22Rv1 (cell line): Measurements from ENCODE around the gene OR2A14.

ENCODE experiments used
- H3K27ac ChIP-seq: fragments of 450-650 bp; 2 replicates; pipeline ENCODE4 v1.5.1; 2017
- CTCF ChIP-seq: fragments of 450-650 bp; IDR thresholded peaks from 2 replicates; pipeline ENCODE4 v1.5.1; 2017; ENCODE audit warnings: mild to moderate bottlenecking
- ZFX ChIP-seq: fragments of 450-650 bp; IDR thresholded peaks from 2 replicates; pipeline ENCODE4 v1.6.1; 2017; ENCODE audit warnings: antibody characterized with exemption, borderline replicate concordance

OR2A14 gene, protein sequence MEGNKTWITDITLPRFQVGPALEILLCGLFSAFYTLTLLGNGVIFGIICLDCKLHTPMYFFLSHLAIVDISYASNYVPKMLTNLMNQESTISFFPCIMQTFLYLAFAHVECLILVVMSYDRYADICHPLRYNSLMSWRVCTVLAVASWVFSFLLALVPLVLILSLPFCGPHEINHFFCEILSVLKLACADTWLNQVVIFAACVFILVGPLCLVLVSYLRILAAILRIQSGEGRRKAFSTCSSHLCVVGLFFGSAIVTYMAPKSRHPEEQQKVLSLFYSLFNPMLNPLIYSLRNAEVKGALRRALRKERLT

DNA sequence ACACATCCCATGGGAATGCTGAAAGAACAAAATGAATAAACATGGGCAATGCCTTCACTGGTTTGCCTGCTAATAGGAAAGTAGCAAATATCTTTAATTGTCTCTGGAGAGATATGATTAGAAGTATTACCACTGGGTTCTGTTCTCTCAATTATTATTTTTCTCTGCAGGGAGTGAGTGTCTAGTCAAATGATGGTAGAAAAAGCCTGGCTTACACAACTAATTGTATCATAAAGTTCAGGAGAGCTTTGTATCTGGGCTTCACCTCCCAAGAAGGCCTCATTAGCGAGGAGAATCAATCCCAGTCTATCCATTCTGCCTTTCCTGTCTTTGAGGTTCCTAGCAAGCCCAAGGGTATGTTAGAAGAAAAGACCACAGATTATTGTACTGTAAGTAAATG, at the start of gene OR2A14:
OR2A14 (plus strand) TSS at position 301 of the 400 bp plus-strand sequence. CDS start 5,937 bp downstream, outside the sequence.
- no peak within 1 kb of the TSS for H3K27ac ChIP-seq
- TF ChIP-seq ZFX, result no peak
- no peak for TF ChIP-seq CTCF

- no peak overlapping the region for H3K27ac ChIP-seq
- TF ChIP-seq CTCF, result peak; percentile 29
- no peak for TF ChIP-seq ZFX
Measured at GRCh38 chr7:144074374-144074773, 48.6 kb upstream of the OR2A14 start.

- TF ChIP-seq ZFX (no peak), CTCF (no peak)
- no peak within 1 kb of the TSS for H3K27ac ChIP-seq
Measured at GRCh38 chr7:144085978-144086377, 37.0 kb upstream of the OR2A14 start, which contains the start of gene OR2A12. Gene OR2A12 (plus strand): TSS chr7:144086278. CDS start chr7:144095108, 8,830 bp downstream.

GRCh38 chr7:144086730-144087129, 36.2 kb upstream of the OR2A14 start:
- TF ChIP-seq ZFX (no peak), CTCF (no peak)
- no peak overlapping the region for H3K27ac ChIP-seq

- TF ChIP-seq CTCF, result no peak
- TF ChIP-seq ZFX, result no peak
- no peak overlapping the region for H3K27ac ChIP-seq
Measured at GRCh38 chr7:144087230-144087629, 35.7 kb upstream of the OR2A14 start.

- no peak overlapping the region for H3K27ac ChIP-seq
- TF ChIP-seq ZFX (no peak), CTCF (no peak)
Measured at GRCh38 chr7:144090667-144091066, 32.3 kb upstream of the OR2A14 start.

- H3K27ac ChIP-seq, result no peak overlapping the region
- TF ChIP-seq CTCF (no peak), ZFX (no peak)
Measured at GRCh38 chr7:144098776-144099175, 24.2 kb upstream of the OR2A14 start.
